ENCODE measurements around the gene ZP4.

ZP4 gene

GRCh38 chr1:237873487-237874211, 17.1 kb downstream of the ZP4 start:
- ATAC-seq = peak; percentile 88
- TF ChIP-seq ZC3H10 (CRISPR knock-in tag; IDR thresholded peaks at IDR 0.05) (peak; percentile 79), ARNTL (CRISPR knock-in tag; IDR thresholded peaks at IDR 0.05; ENCODE audit: borderline replicate concordance, low read depth) (no peak), ZFP30 (CRISPR knock-in tag; IDR thresholded peaks at IDR 0.05) (no peak), TOX (CRISPR knock-in tag; IDR thresholded peaks at IDR 0.05; ENCODE audit: borderline replicate concordance) (peak; percentile 80; the same call in 1 of the 2 replicates), OSR1 (CRISPR knock-in tag; IDR thresholded peaks at IDR 0.05) (0 out of 2 replicates have a peak, but pooled peaks have one; percentile 52)

GRCh38 chr1:237868817-237869600, 21.7 kb downstream of the ZP4 start:
- ATAC-seq = no peak

GRCh38 chr1:237867380-237867888, 23.3 kb downstream of the ZP4 start:
- ATAC-seq = no peak
- TF ChIP-seq CSDC2 (CRISPR knock-in tag; IDR thresholded peaks at IDR 0.05) (no peak), ARNTL (CRISPR knock-in tag; IDR thresholded peaks at IDR 0.05; ENCODE audit: borderline replicate concordance, low read depth) (no peak), ZNF70 (CRISPR knock-in tag; IDR thresholded peaks at IDR 0.05) (no peak), CREB5 (CRISPR knock-in tag; IDR thresholded peaks at IDR 0.05; ENCODE audit: low read depth) (no peak), SNAI2 (CRISPR knock-in tag; IDR thresholded peaks at IDR 0.05) (no peak), PPARA (CRISPR knock-in tag; IDR thresholded peaks at IDR 0.05; ENCODE audit: borderline replicate concordance) (no peak), OSR1 (CRISPR knock-in tag; IDR thresholded peaks at IDR 0.05) (no peak), ZNF8 (CRISPR knock-in tag; IDR thresholded peaks at IDR 0.05) (no peak), ZFP30 (CRISPR knock-in tag; IDR thresholded peaks at IDR 0.05) (no peak), ZFP3 (CRISPR knock-in tag; IDR thresholded peaks at IDR 0.05) (no peak), ZNF565 (CRISPR knock-in tag; conservative IDR thresholded peaks at IDR 0.05; ENCODE audit: low read depth) (no peak)

More at GRCh38 chr1:237868817-237869600, 21.7 kb downstream of the ZP4 start:
- TF ChIP-seq TOX (CRISPR knock-in tag; IDR thresholded peaks at IDR 0.05; ENCODE audit: borderline replicate concordance) (no peak), ZFP30 (CRISPR knock-in tag; IDR thresholded peaks at IDR 0.05) (no peak), ARNTL (CRISPR knock-in tag; IDR thresholded peaks at IDR 0.05; ENCODE audit: borderline replicate concordance, low read depth) (no peak), SNAI2 (CRISPR knock-in tag; IDR thresholded peaks at IDR 0.05) (no peak), RARB (CRISPR knock-in tag; IDR thresholded peaks at IDR 0.05) (no peak), PATZ1 (CRISPR knock-in tag; IDR thresholded peaks at IDR 0.05; ENCODE audit: borderline replicate concordance) (no peak), ESRRG (CRISPR knock-in tag; IDR thresholded peaks at IDR 0.05) (no peak), ZC3H10 (CRISPR knock-in tag; IDR thresholded peaks at IDR 0.05) (no peak), ISL1 (CRISPR knock-in tag; IDR thresholded peaks at IDR 0.05) (no peak), BACH2 (CRISPR knock-in tag; IDR thresholded peaks at IDR 0.05; ENCODE audit: borderline replicate concordance) (no peak), GLIS3 (CRISPR knock-in tag; IDR thresholded peaks at IDR 0.05) (no peak), TSHZ2 (CRISPR knock-in tag; IDR thresholded peaks at IDR 0.05) (no peak), ZNF70 (CRISPR knock-in tag; IDR thresholded peaks at IDR 0.05) (no peak), CSRNP3 (CRISPR knock-in tag; IDR thresholded peaks at IDR 0.05) (no peak)
